Sigmoid colon (tissue), 7 donors: ENCODE measurements around the gene FYTTD1. TPM values are rescaled to one million over a fixed set of nuclear protein-coding genes. Genes with fewer than 3 reads are reported as not detected.

ENCODE experiments used
- DNase-seq: peaks from one replicate; pipeline ENCODE4 v3.0.0-alpha.2; 2019
- H3K27ac ChIP-seq, 4 donors: fragments of 200-600 bp; sonication (generic); one replicate each; pipeline ENCODE4 v1.5.1; 2016 to 2019; ENCODE audit warnings: mild to moderate bottlenecking in 1 of 4
- H3K27me3 ChIP-seq, 3 donors: fragments of 200-600 bp; sonication (generic); one replicate each; pipeline ENCODE4 v1.5.1; 2019; ENCODE audit warnings: mild to moderate bottlenecking in 1 of 3
- H3K36me3 ChIP-seq, 4 donors: fragments of 200-600 bp; sonication (generic); one replicate each; pipeline ENCODE4 v1.5.1; 2016 to 2019
- H3K4me1 ChIP-seq, 4 donors: fragments of 200-600 bp; sonication (generic); one replicate each; pipeline ENCODE4 v1.5.1; 2017 to 2019
- H3K4me3 ChIP-seq, 4 donors: fragments of 200-600 bp; sonication (generic); one replicate each; pipeline ENCODE4 v1.5.1; 2017 to 2019; ENCODE audit warnings: mild to moderate bottlenecking in 2 of 4, moderate library complexity in 1 of 4
- H3K9me3 ChIP-seq, 4 donors: fragments of 200-600 bp in 3 of 4; sonication (generic) in 3 of 4; one replicate each; pipeline versions ENCODE4 v1.5.1 to v1.6.1; 2013 to 2019
- EP300 ChIP-seq, 4 donors: sonication (generic); formaldehyde crosslinking; IDR thresholded peaks; one replicate each; pipeline ENCODE4 v1.6.1; 2017; ENCODE audit warnings: antibody characterized with exemption in 4 of 4
- POLR2A ChIP-seq, 2 donors: fragments of 450-650 bp; IDR thresholded peaks; one replicate each; pipeline ENCODE4 v1.6.1; 2016; ENCODE audit warnings: antibody characterized with exemption in 2 of 2, mild to moderate bottlenecking in 2 of 2, moderate library complexity in 2 of 2
- POLR2AphosphoS5 ChIP-seq, 4 donors: sonication (generic); formaldehyde crosslinking; IDR thresholded peaks; one replicate each; pipeline ENCODE4 v1.6.1; 2017; ENCODE audit warnings: antibody characterized with exemption in 4 of 4
- WGBS, 2 donors: extraction: QIAGEN DNeasy Blood & Tissue Kit; methylation state at CpG; one replicate each; pipeline ENCODE4 v1.1.7; 2013; 5-methylcytosine and 5-hydroxymethylcytosine counted together
- intact Hi-C: fragments of 100-400 bp; cut with DNase I; formaldehyde crosslinking; loops from one replicate; pipeline ENCODE4 v1.15.1; 2023
- polyA plus RNA-seq, 3 donors: library from polyadenylated mRNA; stranded (reverse); fragments of 200-250 nt; gene quantifications; one replicate each; pipeline ENCODE4 v1.2.3, GENCODE V29; 2013
- total RNA-seq, 4 donors: library from RNA; depleted of rRNA; stranded (reverse); fragments of >200 nt; gene quantifications; one replicate each; pipeline ENCODE4 v1.1.0, GENCODE V29; 2016
- TF ChIP-seq, protein P1 (sequence below), 4 experiments: fragments of 450-650 bp in 3 of 4; fragments of 200-600 bp in 1 of 4; IDR thresholded peaks; one replicate each; pipeline ENCODE4 v1.5.1; 2016 to 2019; ENCODE audit warnings: antibody characterized with exemption in 4 of 4, mild to moderate bottlenecking in 3 of 4, moderate library complexity in 2 of 4
- donor health status: healthy with polysubstance abuse.
- donor health status: Bipolar disorder and iron deficiency.
- donor health status: healthy.

FYTTD1 gene
- total and polyA plus RNA-seq, 7 donors, result 11.4 to 63.9 (median 46.4) TPM

DNA sequence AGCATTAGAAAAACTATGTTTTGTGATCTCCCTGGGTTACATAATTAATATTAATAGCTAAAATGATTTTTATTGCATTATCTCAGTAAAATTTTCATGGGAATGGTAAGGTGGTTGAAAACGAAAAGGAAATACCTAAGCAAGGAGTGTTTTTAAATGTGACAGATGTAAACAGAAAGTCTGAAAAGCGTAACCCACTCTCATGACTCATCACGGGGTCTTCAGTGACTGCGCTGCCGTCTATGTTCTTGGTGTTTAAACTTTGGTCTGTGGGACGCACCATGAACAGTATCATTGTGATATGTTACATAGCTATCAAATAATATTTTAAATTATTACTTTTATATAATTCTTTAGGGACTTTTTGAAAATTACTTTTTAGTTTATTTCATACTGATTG is 61.2 kb downstream of the FYTTD1 start:
- no peak for TF ChIP-seq POLR2AphosphoS5 (IDR thresholded peaks at IDR 0.05)
- no peak for TF ChIP-seq POLR2A (IDR thresholded peaks at IDR 0.05)
- TF ChIP-seq, protein P1, sequence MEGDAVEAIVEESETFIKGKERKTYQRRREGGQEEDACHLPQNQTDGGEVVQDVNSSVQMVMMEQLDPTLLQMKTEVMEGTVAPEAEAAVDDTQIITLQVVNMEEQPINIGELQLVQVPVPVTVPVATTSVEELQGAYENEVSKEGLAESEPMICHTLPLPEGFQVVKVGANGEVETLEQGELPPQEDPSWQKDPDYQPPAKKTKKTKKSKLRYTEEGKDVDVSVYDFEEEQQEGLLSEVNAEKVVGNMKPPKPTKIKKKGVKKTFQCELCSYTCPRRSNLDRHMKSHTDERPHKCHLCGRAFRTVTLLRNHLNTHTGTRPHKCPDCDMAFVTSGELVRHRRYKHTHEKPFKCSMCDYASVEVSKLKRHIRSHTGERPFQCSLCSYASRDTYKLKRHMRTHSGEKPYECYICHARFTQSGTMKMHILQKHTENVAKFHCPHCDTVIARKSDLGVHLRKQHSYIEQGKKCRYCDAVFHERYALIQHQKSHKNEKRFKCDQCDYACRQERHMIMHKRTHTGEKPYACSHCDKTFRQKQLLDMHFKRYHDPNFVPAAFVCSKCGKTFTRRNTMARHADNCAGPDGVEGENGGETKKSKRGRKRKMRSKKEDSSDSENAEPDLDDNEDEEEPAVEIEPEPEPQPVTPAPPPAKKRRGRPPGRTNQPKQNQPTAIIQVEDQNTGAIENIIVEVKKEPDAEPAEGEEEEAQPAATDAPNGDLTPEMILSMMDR (IDR thresholded peaks at IDR 0.05), result no peak
- no peak for TF ChIP-seq EP300 (IDR thresholded peaks at IDR 0.05)
- 90 to 93% methylated on average over 6 of the region's 6 CpGs for WGBS, 2 donors
- Histone ChIP-seq H3K4me1 (peaks cover 0 to 47% (median 31%) of the 10 kb centered on the region in 4 donors), H3K4me3 (no peak overlapping the region), H3K27ac (peak overlapping the region; percentile 22 to 79 (median 72)), H3K36me3 (no peaks in the 10 kb centered on the region), H3K9me3 (no peaks in the 10 kb centered on the region), H3K27me3 (no peaks in the 10 kb centered on the region)
- DNase-seq, result no peak
- intact Hi-C loops, result no loop called here

DNA sequence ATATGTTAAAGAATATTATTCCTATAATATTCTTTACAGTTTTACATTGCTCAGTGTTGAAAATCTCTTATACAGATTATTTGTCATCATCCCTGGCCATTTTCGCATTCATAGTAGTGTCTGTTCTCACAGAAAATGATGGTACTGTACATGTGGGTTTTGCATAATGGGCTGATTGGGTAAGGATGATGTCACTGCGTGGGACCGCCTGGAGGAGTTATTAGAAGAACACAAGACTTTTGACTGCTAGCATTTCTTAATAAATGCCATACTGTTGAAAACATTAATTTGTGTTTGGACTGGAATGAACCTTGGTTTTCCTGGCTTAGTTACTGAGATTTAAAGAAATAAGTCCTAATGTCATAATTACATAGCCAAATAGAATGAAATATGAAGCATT is 61.7 kb downstream of the FYTTD1 start:
- peak overlapping the region; percentile 30 to 72 (median 46) for H3K27ac ChIP-seq
- no peak overlapping the region for H3K4me3 ChIP-seq
- peak; percentile 21 to 68 (median 40) for TF ChIP-seq POLR2AphosphoS5 (IDR thresholded peaks at IDR 0.05)
- TF ChIP-seq, protein P1 (IDR thresholded peaks at IDR 0.05), result no peak
- no peak for TF ChIP-seq EP300 (IDR thresholded peaks at IDR 0.05)
- TF ChIP-seq POLR2A (IDR thresholded peaks at IDR 0.05), result no peak
- intact Hi-C loops, result no loop called here
- 94% methylated on average over 3 of the region's 3 CpGs for WGBS, 2 donors
- no peaks in the 10 kb centered on the region for H3K27me3 ChIP-seq
- no peaks in the 10 kb centered on the region for H3K36me3 ChIP-seq
- no peaks in the 10 kb centered on the region for H3K9me3 ChIP-seq
- H3K4me1 ChIP-seq, result peaks cover 0 to 47% (median 31%) of the 10 kb centered on the region in 4 donors
- peak; percentile 75 for DNase-seq

DNA sequence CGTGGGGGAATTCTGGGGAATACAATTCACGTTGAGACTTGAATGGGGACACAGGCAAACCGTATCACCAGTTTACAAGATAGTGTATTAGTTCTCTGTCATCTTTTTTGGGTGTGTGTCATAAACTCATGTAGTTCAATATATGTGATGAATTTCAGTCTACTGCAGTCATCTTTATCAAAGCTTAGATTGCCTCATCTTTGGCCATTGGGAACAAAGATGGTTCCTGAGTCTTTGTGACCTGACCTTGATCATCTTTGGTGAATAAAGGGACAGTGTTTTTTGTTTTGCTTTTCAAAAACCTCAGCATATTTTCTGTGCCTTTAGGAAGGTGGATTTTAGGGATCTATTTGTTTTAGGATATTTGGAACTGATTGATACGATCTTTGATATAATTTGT is 64.7 kb downstream of the FYTTD1 start:
- WGBS, 2 donors, result 93% methylated on average over 4 of the region's 4 CpGs
- no peaks in the 10 kb centered on the region for H3K9me3 ChIP-seq

DNA sequence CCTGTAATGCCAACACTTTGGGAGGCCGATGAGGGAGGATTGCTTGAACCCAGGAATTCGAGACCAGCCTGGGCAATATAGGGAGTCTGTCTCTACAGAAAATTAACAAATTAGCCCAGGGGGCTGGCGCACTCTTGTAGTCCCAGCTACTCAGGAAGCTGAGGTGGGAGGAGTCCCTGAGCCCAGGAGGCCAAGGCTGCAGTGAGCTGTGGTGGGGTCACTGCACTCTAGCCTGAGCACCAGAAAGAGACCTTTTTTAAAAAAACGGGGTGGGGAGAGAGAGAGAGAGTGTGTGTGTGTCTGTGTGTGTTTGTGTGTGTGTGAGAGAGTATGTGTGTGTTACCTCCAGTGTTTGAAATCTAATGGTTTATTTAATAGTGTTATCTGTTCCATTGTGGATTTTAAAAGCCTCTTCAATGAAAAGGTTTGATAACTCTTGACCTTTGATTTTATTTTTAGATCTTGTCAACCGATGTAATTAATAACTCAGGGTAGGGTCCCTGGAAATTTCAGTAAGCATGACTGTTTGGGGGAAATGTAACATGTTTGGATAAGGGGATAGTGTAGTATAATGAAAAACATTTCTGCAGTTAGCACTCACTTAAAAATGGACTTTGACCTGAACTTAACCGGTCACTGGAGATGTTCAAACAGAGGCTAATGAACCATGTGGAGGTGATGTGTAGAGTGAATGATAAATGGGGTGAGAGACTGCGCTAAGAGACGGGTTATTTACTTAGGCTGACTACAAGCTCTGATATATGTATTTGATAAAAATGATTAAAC is 71.1 kb downstream of the FYTTD1 start:
- no peaks in the 10 kb centered on the region for H3K27me3 ChIP-seq
- intact Hi-C loops, result no loop called here
- peaks cover 0 to 21% (median 2%) of the 10 kb centered on the region in 4 donors for H3K36me3 ChIP-seq
- H3K9me3 ChIP-seq, result no peaks in the 10 kb centered on the region
- no peak for DNase-seq
- peaks cover 0 to 20% (median 16%) of the 10 kb centered on the region in 4 donors for H3K4me1 ChIP-seq
- WGBS, 2 donors, result 44 to 72% methylated on average over 8 of the region's 8 CpGs
- TF ChIP-seq POLR2AphosphoS5 (IDR thresholded peaks at IDR 0.05), result no peak
- no peak overlapping the region for H3K27ac ChIP-seq
- H3K4me3 ChIP-seq, result no peak overlapping the region

More for the DNA sequence above, 64.7 kb downstream of the FYTTD1 start:
- TF ChIP-seq, protein P1 (IDR thresholded peaks at IDR 0.05), result no peak
- no peak for TF ChIP-seq POLR2AphosphoS5 (IDR thresholded peaks at IDR 0.05)
- TF ChIP-seq POLR2A (IDR thresholded peaks at IDR 0.05), result no peak
- no peak for TF ChIP-seq EP300 (IDR thresholded peaks at IDR 0.05)
- Histone ChIP-seq H3K27me3 (no peaks in the 10 kb centered on the region), H3K4me1 (peaks cover 0 to 31% (median 16%) of the 10 kb centered on the region in 4 donors), H3K27ac (no peak overlapping the region), H3K36me3 (peaks cover 0 to 2% (median 0%) of the 10 kb centered on the region in 4 donors), H3K4me3 (no peak overlapping the region)
- intact Hi-C loops, result no loop called here
- no peak for DNase-seq

DNA sequence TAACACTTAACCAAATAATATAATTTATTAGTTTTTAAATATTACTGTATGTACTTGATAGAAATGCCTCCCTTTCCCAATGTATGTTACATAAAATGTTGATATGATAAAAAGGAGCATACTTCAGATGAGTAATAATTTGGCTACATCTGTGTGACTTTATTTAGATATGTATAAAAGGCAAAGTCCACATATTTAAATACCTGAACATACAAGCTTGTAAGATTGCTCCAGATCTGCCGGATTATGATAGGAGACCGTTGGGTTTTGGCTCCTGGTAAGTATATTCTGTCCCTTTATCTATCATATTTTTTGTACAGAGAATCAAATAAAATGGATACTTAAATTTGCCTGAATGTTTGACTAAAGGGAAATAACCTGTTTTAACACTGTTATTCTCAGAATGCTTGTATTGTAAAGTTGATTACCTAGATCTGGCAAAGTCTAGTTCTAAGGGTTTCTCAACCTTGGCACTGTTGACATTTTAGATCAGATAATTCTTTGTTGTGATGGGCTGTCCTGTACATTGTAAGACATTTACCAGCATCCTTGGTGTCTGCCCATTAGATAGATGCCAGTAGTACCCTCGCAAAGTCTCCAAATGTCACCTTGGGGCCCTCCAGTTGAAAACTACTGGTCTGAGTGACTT is 79.8 kb downstream of the FYTTD1 start:
- 44 to 82% methylated on average over 3 of the region's 3 CpGs for WGBS, 2 donors
- Histone ChIP-seq H3K9me3 (no peaks in the 10 kb centered on the region), H3K4me3 (no peak overlapping the region), H3K27me3 (no peaks in the 10 kb centered on the region), H3K36me3 (peaks cover 8 to 77% (median 26%) of the 10 kb centered on the region in 4 donors), H3K4me1 (peaks cover 0 to 6% (median 5%) of the 10 kb centered on the region in 4 donors), H3K27ac (no peak overlapping the region)
- TF ChIP-seq, protein P1 (IDR thresholded peaks at IDR 0.05), result no peak
- no peak for TF ChIP-seq POLR2A (IDR thresholded peaks at IDR 0.05)
- no peak for TF ChIP-seq POLR2AphosphoS5 (IDR thresholded peaks at IDR 0.05)
- TF ChIP-seq EP300 (IDR thresholded peaks at IDR 0.05), result no peak
- no peak for DNase-seq
- intact Hi-C loops, result no loop called here
